Embryonic facial prominence (tissue), 1 donor: ENCODE results near the gene NR5A1.

Experiments
- DNase-seq: peaks from one replicate; pipeline ENCODE4 v3.0.0-alpha.2; 2016; ENCODE audit errors: extremely low spot score

Gene NR5A1

GRCh38 chr9:124498499-124499146 lies 8.6 kb downstream of the NR5A1 start:
- DNase-seq, result no peak

GRCh38 chr9:124498040-124498439 lies 9.2 kb downstream of the NR5A1 start:
- no peak for DNase-seq

GRCh38 chr9:124497441-124497840 lies 9.8 kb downstream of the NR5A1 start:
- DNase-seq, result no peak

GRCh38 chr9:124496463-124496862 lies 10.7 kb downstream of the NR5A1 start:
- DNase-seq, result no peak

- no peak for DNase-seq
Observed at GRCh38 chr9:124496075-124496449, 11.1 kb downstream of the NR5A1 start.

GRCh38 chr9:124495126-124496074 lies 11.8 kb downstream of the NR5A1 start:
- DNase-seq, result no peak

GRCh38 chr9:124493794-124494479 lies 13.3 kb downstream of the NR5A1 start:
- no peak for DNase-seq

- no peak for DNase-seq
Observed at GRCh38 chr9:124493218-124493617, 14.0 kb downstream of the NR5A1 start.

GRCh38 chr9:124492818-124493217 lies 14.4 kb downstream of the NR5A1 start:
- DNase-seq, result no peak

- DNase-seq, result no peak
Observed at GRCh38 chr9:124491049-124491975, 15.9 kb downstream of the NR5A1 start.

- DNase-seq, result no peak
Observed at GRCh38 chr9:124490004-124490403, 17.2 kb downstream of the NR5A1 start.

GRCh38 chr9:124489222-124489621 lies 18.0 kb downstream of the NR5A1 start:
- no peak for DNase-seq

GRCh38 chr9:124488641-124489210 lies 18.5 kb downstream of the NR5A1 start:
- no peak for DNase-seq

GRCh38 chr9:124487260-124488182 lies 19.7 kb downstream of the NR5A1 start:
- DNase-seq, result no peak

GRCh38 chr9:124486778-124487259 lies 20.4 kb downstream of the NR5A1 start:
- DNase-seq, result no peak

GRCh38 chr9:124485936-124486335 lies 21.3 kb downstream of the NR5A1 start:
- no peak for DNase-seq

GRCh38 chr9:124485201-124485600 lies 22.0 kb downstream of the NR5A1 start:
- DNase-seq, result no peak

GRCh38 chr9:124483481-124483880 lies 23.7 kb downstream of the NR5A1 start:
- DNase-seq, result no peak

GRCh38 chr9:124482431-124483031 lies 24.7 kb downstream of the NR5A1 start:
- DNase-seq, result no peak
